NCI-H1092 (cell line): ENCODE data around the gene FOXP1.

Experiments
- DNase-seq: peaks from one replicate; lab custom pipeline; 2025; lab: John Stamatoyannopoulos, UW

FOXP1 gene

DNA sequence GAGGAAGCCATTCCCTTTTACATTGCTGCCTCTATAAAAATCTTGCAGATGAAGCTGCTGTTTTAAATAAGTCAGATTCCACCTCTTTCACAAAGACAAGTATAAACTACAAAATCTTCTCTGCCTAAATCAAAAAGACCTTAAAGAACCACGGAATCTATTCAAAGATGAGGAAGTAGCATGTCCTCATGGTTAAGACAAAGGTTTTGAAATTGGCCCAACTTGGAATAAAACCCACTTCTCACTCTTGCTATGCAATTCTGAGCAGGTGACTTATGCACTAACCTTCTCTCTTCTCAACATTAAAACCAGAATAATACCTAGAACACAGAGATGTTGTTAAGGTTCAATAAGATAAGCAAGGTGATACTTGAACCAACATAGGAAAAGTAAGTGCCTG is 97.6 kb downstream of the FOXP1 start:
- no peak for DNase-seq

DNA sequence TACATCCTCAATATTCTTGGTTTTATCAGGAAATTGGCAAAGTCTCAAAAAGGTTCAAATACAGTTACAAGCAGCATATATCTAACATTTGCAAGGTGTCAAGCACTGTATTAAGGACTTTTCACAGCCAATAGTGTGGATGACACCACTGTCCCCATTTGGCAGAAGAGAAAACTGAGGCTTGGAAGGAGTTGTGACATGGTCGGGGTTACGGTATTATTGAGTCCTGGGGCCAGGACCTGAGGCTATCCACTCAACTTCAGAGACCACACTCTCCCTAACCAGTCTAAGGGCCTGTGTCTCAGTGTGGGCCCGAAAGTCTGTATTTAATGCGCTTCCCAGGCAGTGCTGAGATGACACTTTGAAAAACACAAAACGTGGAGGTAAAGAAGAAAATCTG is 99.1 kb downstream of the FOXP1 start:
- no peak for DNase-seq

DNA sequence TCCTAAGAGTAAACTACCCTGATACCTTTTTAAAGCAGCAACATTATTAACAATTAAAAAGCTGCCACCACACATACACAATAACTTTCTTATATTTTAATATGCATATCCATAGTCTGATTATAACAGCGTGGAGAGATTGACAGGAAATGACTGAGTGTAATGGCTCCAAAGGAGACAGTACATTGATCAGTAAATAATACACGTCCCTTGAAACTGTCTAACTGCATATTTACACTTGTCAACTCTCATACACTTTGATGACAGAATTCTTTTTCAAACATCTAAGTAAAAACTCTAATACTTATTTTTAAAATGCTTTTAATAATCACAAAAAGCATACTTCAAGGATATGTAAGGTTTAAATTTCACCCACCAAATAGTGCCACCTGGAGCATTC is 99.5 kb downstream of the FOXP1 start:
- DNase-seq = no peak

GRCh38 chr3:71482771-71483170 is 100.8 kb downstream of the FOXP1 start:
- DNase-seq = no peak

- no peak for DNase-seq
Measured at GRCh38 chr3:71478568-71478967, 105.0 kb downstream of the FOXP1 start.

DNA sequence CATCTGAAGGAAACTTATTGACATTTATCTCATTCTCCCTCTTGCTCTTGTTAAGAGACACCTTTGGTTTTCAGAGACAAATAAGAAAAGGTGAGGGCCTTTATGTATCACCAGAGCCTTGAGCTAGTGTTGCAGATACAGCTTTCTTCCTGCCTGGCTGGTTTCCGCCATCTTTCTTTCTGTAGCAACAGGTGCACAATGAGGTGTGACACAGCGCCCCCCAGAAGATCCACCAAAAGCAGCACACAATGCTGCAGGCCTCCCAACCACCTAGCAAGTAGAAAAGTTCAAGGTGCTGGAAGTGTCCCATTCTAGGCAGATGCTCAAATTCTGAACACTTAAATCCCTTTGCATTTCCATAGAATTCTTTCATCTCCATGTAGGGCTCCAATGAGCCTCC is 106.6 kb downstream of the FOXP1 start:
- no peak for DNase-seq

GRCh38 chr3:71469138-71469435 is 114.4 kb downstream of the FOXP1 start:
- DNase-seq = no peak

GRCh38 chr3:71468311-71469137 is 115.0 kb downstream of the FOXP1 start:
- DNase-seq = no peak

GRCh38 chr3:71466483-71466882 is 117.0 kb downstream of the FOXP1 start:
- DNase-seq = no peak

DNA sequence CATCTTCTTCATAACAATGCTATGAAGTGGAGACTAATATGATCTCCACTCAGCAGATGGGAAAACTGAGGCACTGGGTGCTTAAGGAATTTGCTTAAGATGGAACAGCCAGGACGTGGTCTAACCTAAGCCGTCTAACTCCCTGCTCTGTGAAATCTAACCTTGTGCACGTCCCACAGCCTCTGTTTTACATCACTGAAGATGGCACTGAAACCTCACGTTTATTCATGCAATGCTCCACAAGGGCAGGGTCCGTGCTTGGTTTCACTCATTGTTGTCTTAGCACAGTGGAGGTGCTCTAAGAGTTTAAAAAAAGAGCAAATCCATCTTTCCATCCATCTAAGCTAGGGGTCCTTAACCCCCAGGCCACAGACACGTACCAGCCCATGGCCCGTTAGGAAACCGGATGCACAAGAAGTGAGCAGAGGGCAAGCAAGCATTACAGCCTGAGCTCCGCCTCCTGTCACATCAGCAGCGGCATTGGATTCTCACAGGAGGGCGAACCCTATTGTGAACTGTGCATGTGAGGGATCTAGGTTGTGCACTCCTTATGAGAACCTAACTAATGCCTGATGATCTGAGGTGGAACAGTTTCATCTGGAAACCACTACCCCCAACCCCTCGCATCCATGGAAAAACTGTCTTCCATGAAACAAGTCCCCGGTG is 118.0 kb downstream of the FOXP1 start:
- no peak for DNase-seq

DNA sequence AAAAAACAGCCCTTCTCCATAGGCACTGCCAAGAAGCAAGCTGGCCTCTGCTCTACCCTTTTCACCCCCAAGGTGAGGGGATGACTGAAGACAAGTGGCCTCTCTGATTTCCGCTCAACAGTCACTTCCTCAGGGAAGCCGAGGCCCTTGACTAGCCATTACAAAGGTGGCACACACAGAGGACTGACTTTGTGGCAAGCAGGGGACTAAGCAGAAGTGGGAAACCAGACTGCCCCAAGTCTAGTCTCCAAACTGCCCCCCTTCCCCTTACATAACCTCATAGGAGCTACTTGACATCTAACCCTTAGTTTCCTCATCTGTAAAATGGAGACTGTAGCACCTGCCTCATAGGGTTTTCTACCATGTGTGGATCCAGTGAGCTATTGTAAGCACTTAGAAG is 118.9 kb downstream of the FOXP1 start:
- DNase-seq = no peak

GRCh38 chr3:71463617-71464016 is 119.9 kb downstream of the FOXP1 start:
- no peak for DNase-seq

- DNase-seq = no peak
Measured at GRCh38 chr3:71462586-71462985, 120.9 kb downstream of the FOXP1 start.

DNA sequence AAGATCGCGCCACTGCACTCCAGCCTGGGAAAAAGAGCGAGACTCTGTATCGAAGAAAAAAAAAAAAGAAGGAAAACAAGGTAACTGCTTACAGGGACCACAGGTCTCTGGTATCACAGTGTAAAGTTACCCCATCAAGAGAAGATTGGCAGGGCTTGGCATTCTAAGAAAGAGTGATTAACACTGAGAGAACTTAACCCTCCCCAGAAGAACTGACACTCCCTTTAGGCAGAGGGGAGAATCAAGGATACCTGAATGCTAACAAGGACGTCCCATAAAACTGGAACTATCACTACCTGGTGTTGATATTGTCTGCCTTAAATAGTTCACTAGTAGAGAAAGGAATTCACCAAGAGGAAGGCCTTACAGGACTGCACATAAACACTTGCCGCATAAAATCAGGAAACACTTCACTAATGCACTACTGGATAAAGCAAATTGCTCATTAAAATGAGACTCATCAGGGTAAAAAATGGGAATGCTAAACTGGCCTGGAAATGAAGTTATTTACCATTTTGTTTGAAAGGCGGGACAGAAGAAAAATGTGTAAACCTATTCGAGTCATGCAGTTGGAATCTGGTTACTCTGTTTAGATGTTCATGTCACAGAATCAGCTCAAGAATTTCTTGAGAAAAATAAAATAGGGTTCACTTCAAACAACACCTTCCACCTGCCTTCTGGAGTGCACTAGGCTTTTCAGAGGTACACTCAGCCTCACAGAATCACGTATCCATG is 121.6 kb downstream of the FOXP1 start:
- DNase-seq = no peak

DNA sequence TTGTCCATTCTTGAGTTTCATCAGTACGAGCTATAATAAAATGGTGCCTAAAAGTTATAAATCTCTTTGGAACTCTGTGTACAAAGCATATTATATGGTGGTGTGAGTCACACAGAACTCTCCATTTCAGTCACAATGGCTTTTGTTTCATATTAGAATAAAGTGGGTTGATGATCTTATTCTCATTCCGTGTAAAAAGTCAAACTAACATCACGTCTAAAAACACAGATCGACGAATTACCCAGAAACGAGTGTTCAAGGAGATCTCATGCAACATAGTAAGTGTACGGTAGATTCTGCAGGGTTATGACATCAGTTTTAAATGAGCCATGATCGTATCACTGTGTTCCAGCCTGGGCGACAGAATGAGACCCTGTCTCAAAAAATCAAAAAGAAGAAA is 122.4 kb downstream of the FOXP1 start:
- no peak for DNase-seq

DNA sequence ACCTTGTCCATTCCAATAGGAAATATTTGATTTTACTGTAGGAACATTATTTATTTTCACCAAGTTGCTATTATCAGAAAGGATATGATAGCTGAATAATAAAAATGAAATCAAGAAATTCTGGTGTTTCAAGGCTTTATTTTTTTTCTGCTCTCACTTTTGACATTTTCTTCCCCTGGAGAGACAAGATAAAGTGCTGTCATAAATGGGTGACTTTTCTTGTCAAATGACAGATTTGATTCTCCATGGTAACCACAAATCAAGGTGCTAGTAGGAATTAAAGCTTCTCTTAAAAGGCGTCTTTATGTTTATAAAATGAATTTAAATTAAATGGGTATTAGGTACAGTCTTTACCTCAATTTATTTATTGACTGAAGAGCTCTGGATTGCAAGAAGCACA is 124.6 kb downstream of the FOXP1 start:
- no peak for DNase-seq

DNA sequence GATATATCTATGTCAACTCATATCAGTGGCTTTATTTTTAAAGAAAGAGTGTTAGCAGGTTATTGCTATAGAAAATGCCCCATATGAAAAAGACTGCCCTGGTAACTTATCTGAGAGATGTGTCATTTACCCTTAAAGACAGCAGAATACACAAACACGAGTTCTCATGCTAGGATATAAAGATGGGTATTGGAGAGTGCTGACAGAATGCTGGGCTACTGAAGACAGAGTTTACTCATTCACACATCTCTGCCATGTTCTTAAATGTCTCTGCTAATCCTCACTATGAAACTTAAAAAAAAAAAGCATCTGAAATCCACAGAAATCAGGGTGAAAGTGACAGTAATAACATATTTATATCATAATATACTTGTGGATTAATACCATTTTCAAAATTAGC is 126.7 kb downstream of the FOXP1 start:
- no peak for DNase-seq

- DNase-seq = no peak
Measured at GRCh38 chr3:71456156-71456555, 127.4 kb downstream of the FOXP1 start.

DNA sequence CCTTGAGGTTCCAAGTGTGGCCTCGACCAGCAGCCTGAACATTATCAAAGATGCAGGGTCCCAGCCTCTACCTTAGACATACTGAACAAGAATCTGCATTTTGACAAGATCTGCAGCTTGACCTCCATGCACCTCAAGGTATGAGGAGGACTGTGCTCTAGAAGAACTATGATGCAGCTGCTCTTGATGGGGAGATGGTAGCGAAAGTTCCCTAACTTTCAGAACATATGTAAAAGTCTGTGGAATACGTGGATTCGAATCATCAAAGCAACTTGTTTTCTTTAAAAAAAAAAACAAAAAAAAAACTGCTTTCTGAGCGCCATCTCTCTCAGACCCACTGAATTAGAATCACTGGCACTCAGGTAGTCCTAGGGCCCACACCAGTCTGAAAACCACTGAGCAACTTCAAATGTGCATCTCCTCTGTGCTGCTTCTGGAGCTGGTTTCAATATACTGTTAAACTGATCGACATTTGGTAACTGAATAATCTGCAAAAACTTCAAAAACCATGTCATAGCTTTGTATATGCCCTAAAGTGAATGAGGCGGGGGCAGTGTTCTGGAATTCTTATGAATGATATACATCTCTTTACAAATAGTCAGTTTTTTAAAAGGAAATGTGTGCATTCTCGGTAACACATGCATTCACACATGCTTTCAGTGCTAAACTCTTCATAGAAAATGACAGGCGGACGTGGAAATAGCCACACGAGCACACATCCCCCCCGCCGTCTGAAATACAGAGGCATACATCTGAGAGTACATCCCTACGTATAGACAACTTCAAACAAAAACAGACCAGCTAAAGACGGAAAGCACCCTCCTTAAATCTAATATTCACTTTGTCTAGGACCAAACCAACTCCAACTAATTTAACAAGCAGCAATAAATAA is 128.8 kb downstream of the FOXP1 start:
- DNase-seq = no peak

DNA sequence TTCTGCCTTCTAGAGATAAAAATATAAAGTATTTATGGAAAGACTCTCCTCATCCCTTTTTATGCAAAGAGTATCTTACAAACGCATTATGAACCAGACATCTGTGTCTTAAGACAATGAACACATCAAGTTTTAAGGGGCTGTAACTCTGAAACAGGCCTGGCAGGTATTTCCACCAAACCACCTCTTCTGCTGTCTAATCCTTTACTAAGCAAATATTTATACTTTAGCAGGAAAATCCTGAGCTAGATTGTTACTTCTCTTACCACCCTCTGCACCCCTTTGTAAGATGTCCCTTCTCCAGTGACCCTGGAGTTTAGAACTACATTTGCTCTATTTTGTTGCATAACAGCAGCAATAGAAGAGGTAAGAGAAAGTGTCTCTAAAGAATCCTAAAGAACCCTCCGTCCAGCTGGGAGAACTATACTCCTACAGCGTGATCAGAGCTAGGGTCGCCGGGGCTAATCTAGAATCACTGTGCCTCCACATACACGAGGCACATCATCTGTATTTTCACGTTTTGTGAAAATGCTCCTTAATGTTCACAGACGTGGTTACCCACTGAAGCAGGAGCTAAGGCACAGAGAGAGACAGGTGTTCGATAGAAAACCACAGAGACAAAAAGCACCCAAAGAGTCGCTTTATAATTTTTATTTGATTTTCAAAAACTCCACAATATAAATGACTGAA is 129.6 kb downstream of the FOXP1 start:
- DNase-seq = no peak

GRCh38 chr3:71453319-71453718 is 130.2 kb downstream of the FOXP1 start:
- no peak for DNase-seq

GRCh38 chr3:71451812-71452211 is 131.7 kb downstream of the FOXP1 start:
- DNase-seq = no peak
